RKO (cell line): ENCODE results near the gene HSD17B11.
"Not testable (repeated sequence)": the region's sequence is repeated elsewhere in the genome, so short reads cannot be mapped to it uniquely, and the experiment has no call there.

Experiments
- DNase-seq: peaks from one replicate; pipeline ENCODE4 v3.0.0-alpha.2; 2016; ENCODE audit warnings: low spot score

The HSD17B11 gene, protein sequence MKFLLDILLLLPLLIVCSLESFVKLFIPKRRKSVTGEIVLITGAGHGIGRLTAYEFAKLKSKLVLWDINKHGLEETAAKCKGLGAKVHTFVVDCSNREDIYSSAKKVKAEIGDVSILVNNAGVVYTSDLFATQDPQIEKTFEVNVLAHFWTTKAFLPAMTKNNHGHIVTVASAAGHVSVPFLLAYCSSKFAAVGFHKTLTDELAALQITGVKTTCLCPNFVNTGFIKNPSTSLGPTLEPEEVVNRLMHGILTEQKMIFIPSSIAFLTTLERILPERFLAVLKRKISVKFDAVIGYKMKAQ

DNA sequence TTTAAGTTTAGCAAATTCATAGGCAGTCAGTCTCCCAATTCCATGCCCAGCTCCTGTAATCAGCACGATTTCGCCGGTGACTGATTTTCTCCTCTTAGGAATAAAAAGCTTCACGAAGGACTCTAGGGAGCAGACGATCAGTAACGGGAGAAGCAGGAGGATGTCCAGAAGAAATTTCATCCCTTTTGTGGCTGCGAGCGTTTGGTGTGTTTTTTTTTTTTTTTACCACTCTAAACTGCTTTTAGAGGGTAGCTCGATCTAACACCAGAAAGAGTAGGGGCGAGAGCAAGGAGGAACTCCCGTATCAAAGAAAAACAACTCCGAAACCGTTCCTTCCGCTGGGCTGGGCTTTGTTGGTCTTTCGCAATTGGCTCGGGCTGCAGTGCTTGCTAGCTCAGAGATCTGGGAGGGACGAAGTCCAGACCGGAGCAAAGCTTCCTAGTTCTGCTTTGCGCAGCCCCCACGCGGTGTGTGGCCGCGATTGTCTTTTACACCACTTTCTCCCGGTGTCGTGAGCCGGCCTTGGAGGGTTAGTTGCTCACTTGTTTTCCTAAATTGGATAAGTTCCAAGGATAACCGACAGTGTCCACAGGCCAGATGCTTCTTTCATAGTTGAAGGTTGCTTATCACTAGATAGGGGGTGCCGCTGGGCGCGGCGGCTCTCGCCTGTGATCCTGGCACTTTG lies at the start of gene HSD17B11:
TSS of gene HSD17B11 (minus strand) at position 298 of the 685 bp plus-strand sequence. CDS start at position 180, 118 bp downstream.
- peak; percentile 96 for DNase-seq

DNA sequence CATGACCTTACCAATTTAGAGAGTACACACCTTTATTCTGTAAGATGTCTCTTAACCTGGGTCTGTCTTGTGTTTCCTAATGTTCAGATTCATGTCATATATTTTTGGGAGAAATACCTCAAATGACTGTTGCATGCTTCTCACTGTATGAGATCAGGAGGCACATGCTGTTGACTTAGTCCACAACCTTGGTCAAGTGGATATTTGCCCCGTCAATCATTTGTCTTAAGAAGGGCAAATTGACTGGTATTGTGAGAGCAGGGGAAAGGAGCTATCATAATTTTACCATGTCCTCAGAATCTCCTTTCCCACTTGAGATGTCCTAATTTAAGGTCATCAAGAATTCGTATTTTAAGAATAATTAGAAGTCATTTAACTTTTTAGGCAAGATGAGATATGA lies 42.4 kb upstream of the HSD17B11 start:
- DNase-seq: no peak

DNA sequence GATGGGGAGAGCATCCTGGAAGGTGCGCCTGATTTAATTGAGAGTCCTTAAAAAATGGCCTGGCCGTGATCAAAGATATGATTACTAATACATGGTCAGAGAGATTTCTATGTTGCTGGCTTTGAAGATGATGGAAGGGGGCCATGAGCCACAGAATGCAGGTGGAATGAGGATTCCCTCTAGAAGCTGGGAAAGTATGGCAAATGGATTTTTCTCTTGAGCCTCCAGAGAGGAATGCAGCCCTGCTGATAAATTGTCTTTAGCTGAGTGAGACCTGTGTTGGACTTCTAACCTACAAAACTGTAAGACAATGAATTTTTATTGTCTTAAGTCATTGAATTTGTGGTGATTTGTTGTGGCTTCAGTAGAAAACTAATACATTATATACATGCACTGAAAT lies 39.0 kb upstream of the HSD17B11 start:
- no peak for DNase-seq

DNA sequence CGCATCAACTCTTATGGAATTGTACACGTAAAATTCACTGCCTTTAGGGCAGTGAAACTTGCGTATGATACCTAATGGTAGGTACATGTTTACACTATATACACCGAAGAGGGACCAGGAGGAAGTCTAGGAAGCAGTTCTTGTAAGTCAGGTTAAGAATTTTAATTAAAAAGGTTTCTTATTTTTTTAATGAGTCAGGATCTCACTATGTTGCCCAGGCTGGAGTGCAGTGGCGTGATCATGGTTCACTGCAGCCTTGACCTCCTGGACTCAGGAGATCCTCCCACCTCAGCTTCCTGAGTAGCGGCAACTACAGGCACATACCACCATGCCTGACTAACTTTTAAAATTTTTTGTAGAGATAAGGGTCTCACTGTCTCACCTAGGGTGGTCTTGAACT lies 38.0 kb upstream of the HSD17B11 start:
- no peak for DNase-seq

DNA sequence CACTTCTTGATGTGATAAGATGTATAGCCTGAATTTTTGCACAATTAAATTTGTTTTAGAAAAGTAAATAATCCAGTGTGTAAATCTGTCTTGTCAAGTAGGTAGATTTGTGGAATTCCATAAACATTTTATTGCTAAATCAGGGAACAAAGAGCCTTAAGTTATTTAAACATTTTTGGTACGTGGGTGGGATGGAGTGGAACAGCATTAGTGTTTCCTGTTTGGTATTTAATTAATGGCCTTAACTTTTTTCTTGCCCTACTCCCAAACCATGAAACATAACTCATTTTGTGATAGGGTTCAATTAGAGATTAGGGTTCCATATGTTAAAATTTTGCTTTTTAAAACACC lies 36.5 kb upstream of the HSD17B11 start:
- no peak for DNase-seq

DNA sequence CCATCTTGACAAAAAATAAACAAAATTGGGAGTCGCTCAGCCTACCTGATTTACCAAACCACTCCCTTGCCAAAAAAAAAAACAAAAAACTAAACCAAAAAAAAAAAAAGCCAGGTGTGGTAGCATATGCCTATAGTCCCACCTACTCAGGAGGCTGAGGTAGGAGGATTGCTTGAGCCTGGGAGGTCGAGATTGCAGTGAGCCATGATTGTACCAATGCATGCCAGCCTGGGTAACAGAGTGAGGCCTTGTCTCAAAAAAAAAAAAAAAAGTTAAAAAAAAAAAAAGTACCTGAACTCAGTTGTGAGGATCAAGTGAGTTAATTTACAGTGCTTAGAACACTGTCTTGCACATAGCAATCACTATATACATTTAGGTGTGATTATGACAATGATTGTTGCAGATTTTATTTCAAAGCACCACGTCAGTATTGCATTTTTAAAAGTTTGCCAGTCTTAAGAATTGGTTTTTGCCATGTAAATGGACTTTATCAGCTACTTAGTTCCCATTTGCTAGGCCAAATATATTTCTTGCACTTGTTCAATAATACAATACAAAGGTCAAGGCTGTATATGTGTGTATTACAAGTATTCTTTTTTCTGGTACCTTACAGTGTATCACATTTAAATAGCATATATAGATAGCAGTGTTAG lies 36.0 kb upstream of the HSD17B11 start:
- DNase-seq: no peak

DNA sequence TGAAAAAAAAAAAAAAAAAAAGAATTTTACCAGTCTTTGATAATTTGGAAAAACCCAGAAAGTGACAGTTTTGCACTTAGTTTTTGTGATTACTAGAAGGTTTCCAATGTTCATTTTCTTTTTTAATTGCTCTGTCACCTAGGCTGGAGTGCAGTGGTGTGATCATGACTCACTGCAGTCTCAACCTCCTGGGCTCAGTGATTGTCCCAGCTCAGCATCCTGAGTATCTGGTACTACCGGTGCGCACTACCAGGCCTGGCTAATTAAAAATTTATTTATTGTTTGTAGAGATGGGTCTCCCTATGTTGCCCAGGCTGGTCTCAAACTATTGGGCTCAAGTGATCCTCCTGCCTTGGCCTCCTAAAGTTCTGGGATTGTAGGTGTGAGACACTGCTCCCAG lies 34.7 kb upstream of the HSD17B11 start:
- DNase-seq: peak; percentile 12

DNA sequence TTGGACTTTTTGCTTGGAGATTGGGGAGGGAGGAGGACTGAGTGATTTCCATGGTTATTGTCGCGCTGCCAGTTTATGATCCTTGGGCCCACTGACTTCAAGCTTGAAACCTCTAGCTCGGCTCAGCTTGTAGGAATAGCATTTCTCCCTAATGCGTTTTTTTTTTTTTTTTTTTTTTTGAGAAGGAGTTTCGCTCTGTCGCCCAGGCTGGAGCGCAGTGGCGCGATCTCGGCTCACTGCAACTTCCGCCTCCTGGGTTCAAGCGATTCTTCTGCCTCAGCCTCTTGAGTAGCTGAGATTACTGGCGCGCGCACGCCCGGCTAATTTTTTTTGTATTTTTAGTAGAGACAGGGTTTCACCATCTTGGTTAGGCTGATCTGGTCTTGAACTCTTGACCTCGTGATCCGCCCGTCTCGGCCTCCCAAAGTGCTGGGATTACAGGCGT lies 33.1 kb upstream of the HSD17B11 start:
- not testable (repeated sequence) for DNase-seq

DNA sequence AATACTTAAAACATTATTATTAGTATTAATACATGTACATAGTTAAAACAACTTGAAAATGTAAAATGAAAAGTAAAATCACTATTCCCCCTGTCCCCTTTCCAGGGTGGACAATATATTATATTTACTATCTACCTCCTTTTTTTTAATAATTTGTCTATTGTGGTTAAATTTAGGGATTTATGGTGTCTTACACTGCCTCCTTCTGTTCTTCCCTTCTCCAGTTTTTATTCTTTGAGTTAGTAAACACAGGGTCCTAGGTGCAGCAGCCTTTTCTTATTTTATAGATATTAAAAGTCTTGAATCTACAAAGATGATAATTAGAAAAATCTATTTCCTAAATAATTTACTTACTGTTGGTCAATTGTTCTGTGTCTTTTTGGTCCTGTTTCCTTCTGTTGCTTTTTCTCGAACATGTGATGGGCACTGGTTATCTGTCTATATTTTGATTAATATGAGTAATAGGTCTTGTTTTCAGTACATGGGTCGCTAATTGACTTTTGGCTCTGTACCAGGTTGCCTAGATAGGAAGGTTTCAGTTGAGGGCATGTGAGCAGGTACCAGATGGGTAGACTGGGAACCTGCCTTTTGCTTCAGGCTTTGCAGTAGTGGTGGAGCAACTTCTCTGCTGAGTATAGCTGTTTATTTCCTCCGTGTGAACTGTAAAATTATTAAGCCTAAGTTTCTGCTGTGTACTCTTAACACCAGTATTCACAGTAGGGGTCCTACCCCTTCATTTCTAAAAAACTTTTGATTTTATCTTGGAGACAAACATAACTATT lies 32.5 kb upstream of the HSD17B11 start:
- DNase-seq: peak; percentile 46

DNA sequence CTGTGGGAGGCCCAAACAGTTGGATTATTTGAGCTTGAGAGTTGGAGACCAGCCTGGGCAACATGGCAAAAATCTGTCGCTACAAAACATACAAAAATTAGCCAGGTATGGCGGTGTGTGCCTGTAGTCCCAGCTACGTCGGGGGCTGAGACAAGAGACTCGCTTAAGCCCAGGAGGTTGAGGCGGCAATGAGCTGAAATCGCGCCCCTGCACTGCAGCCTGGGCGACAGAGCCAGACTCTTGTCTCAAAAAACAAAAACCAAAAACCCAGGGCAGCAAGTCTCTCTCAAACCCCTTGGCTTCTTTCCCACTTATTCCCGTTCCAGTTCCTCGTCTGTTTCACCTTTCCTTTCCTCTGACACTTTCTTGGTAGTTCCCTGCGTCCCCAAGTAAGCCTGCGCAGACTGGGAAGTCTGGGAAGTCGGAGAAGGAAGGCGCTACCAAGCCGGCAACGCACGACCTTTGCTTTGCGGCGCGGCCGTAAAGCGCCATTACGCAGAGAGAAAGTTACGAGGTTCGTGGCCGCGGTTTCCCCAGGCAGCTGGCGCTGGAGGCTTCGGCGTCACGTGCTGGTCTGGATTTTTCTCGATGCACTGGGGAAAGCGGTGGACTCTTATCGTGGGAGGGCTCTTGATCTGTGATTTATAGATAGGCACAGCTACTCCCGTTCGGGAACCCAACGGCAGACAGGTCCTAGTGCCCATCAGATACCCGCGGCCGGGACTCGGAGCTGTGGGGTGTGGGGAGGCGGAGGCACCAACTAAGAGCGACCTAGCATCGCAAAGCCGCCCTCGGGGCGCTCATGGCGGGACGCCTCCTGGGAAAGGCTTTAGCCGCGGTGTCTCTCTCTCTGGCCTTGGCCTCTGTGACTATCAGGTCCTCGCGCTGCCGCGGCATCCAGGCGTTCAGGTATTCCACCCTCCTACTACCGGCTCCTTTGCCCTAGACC lies 31.4 kb upstream of the HSD17B11 start, which contains the start of gene NUDT9:
TSS of gene NUDT9 (plus strand) at position 470 of the 949 bp plus-strand sequence. CDS start at position 803, 333 bp downstream.
- DNase-seq: peak; percentile 96

DNA sequence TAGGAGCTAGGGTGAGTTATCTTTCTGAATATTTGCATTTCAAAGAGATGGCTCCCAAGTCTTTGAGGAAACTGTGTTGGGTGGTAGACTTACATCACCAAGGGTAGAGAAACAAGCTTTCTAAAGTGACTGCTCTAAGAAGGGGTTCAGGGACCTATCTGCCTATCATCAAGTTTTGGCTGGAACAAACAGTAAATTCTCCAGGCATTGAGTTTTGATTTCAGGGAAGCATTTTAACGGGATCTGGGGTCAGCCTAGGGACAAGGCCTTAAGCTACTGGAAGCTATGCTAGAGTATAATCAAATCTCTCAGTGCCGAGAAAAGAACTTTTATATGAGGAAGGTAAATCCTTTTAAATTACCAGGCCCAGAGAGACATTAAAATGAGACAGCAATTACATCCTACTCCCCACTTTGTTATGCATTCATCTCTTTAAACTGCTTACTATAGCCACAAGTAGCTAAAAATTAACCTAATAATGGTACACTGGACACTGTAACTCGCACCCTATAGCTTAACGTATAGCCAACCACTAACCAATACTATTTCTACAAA lies 29.4 kb upstream of the HSD17B11 start:
- DNase-seq: no peak

DNA sequence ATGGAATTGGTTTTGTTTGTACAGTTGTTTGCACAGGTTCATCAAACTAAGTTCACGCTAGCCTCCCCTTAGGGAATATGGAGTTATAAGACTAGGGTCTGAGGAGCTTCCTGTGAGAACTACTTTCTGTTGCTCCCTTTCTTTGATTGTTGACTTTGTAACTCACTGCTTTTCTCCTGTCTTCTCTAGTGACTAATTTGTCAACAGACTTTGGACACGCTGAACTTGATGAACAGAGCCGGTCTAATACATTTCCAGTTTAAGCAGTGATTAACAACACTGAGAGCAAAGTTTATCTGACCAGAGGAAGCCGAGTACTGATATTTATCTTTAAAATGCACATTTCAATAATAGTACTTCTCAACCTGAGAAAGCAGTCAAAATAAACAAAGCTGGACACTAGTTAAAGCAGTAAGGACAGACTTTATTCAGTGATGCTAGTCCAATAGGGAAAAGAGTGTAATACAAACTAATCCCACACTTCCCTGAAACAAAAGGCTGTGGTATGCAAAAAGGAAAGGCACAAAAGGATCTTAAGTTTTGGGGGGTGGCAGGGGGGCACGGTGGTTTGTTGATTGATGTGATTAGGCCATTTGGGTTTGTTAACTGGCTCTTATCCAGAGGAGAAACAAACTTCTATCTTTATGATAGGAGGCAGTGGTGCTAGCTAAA lies 28.7 kb upstream of the HSD17B11 start:
- DNase-seq: no peak

DNA sequence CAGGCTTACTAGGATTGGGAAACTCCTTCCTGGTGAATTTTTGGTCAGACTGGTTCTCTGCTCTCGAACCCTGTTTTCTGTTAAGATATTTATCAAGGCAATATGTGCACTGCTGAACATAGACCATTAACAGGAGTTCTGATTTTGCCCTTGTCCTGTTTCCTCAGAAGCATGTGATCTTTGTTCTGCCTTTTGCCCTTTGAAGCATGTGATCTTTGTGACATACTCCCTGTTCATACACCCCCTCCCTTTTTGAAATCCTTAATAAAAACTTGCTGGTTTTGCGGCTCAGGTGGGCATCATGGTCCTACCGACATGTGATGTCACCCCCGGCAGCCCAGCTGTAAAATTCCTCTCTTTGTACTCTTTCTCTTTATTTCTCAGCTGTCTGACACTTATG lies 27.4 kb upstream of the HSD17B11 start:
- not testable (repeated sequence) for DNase-seq

DNA sequence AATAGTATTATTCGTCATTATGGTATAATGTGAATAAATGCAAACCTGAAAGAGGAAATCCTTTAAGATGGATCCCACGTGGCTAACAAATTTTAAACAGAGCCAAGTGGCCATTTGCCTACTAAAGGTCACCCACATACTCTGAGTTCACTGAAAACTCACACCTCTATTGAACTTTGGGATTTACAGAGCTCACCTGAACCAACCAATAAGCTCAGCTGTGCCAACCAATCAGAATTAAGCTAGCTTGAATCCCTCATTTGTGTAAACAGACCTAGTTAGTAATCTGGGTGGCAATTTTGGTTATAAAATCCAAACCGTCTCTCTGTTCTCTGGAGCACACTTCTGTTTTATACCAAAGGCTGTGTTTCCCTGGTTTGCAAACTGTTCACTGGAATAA lies 26.0 kb upstream of the HSD17B11 start:
- DNase-seq: no peak

DNA sequence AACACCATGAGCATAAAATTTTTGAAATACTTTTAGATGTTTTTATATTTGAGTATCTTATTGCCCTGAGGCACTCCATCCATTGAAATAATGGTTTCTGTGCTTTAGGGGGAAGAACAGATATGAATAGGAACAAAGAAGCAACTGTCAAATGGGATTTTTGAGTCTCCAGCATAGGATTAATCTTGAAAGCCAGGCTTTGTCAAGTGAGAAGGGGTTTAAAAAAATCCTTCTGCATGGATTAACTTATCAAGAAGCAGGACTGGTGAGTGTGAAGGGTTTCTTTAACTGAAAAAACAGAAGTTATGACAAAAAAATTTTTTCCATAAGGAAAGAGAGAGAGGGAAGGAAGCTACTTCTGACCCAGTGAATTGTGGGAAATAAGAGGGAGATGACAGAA lies 23.8 kb upstream of the HSD17B11 start:
- DNase-seq: no peak

DNA sequence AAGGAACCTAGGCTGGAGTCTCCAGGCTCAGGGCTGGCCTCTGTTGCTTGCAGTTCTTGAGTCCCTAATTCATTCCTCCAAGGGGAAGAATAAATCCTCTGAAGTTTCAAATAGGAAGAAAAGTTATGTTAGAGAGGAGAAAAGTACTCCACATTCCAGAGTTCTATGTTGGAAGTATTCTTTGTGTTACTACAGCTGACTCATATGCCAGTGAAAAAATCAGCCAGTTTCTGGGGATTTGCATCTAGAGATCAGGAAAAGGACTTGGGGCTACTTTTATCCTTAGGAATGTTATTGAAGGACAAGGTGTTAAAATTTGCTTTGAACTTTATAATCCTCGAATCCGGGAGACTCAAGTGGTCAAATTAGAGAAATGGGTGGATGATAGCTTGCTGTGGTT lies 19.7 kb upstream of the HSD17B11 start:
- DNase-seq: no peak

DNA sequence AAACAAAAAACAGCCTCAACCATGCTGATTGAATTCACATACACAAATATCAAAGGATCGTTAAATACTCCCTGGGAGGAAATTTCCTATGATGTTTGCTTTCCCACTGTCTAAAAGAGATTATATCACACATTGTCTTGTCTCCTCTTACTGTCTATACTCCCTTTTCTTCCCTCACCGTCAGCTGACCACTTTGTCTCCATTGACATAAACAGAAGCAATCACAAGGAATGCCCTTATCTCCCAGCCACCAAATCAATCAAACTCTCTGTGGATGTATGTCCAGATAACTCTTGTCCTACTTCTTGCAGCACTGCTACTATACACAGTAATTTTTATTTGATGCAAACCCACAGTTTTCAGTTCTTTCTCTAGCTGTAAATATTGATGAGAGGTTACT lies 19.2 kb upstream of the HSD17B11 start:
- DNase-seq: no peak

DNA sequence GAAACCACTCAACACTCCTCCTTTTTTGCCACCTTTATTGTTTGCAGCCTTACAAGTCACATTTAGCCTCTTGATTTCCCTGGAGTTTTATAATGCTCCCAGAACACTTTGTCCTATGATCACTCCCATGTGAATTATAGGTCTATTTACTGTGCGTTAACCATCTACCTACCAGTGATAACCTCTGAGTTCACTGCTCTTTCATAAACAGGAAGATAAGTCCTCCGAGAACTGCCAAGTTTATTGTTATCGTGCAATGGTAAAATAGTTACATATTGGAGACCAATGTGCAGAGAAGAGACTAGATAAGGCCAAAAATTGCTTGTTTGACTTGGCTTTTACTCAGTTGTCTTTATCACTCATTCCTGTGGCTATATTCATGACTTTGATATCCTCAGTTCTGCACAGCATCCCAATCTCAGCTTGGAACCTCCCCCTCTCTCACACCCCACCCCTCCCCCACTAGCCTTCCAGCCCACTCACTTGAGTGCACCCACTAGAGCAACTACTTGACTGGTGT lies 18.5 kb upstream of the HSD17B11 start:
- no peak for DNase-seq

DNA sequence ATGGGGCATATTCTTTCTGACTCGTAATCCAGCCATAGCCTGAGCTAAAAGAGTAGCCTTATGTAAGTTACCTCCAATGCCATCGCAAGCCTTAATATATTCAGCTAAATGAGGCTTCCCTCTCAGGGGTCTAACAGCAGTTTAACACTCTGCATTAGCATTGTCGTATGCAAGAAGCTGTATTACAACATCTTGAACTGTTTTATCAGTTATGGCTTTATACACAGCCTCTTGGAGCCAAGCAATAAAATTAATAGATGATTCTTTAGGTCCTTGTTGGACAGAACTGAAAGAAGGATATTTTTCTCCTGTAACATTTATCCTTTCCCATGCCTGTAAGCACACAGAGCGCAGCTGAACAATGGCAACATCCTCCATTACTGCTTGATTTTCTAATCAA lies 15.9 kb upstream of the HSD17B11 start:
- not testable (repeated sequence) for DNase-seq

DNA sequence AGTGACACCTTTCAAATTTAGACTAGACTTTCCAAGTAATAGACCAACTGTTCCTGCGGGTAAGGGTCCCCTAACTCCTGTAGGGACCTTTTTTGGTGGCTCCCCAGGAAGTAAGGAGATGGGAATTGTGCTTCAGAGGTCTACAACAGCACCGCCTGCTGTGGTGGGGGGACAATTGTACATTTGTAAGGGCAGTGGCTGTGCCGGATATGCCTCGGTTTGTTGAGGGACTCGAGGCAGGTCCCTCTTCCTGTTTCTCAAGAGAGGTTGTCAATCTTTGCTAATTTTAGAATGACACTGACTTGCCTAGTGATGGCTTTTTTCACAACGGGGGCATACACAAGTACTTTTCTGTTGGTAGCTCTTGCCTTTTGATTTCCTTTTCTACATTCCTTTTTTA lies 15.5 kb upstream of the HSD17B11 start:
- DNase-seq: no peak
